ENCODE results near the gene ARHGAP27. TPM values are rescaled to one million over a fixed set of nuclear protein-coding genes. Genes with fewer than 3 reads are reported as not detected.
A peak's percentile ranks its signal among the peaks of the same experiment; 100 is the strongest.

The ARHGAP27 gene
- polyA plus RNA-seq, 3 donors, result 47.2 to 315 (median 55.0) TPM

DNA sequence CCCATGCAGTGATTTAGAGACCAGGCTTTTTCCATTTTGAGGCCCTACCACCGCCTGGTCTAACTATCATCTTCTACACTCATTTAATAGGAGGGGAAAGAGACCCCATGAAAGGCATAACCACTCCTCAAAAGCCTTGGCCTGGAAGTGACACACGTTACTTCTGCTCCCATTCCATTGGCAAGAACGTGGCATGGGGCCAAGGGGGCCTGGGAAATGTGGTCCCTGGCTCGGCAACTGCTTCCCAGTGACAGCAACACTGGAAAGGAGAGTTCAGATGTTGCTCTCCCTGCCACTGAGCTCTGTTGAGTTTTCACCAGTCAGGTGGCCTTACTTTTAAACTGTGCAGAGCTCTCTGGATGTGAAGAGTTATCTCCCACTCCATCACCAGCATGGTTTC, 70.7 kb downstream of the ARHGAP27 start:
- Mint-ChIP-seq H3K27me3 (ENCODE audit: low read depth in 3 of 3) (peaks cover 10 to 27% (median 20%) of the 10 kb centered on the region in 3 donors), H3K27ac (peak overlapping the region in 1 of 7 donors; percentile 9), H3K4me1 (peaks cover 5% of the 10 kb centered on the region), H3K4me3 (no peak overlapping the region), H3K9me3 (peaks cover 2 to 10% (median 3%) of the 10 kb centered on the region in 7 donors), H3K36me3 (no peaks in the 10 kb centered on the region)
- Histone ChIP-seq H3K9ac (ENCODE audit: insufficient read depth, low read length, poor library complexity, severe bottlenecking) (no peak overlapping the region), H3K9me3 (replicated peaks in 1 of 2; ENCODE audit: control insufficient read depth in 1 of 2, insufficient read depth in 1 of 2, low read length in 2 of 2) (no peaks in the 10 kb centered on the region), H3K36me3 (replicated peaks in 1 of 2; ENCODE audit: control insufficient read depth in 1 of 2, insufficient read depth in 2 of 2, low read length in 2 of 2) (no peaks in the 10 kb centered on the region), H3K79me2 (ENCODE audit: insufficient read depth, low read length) (no peaks in the 10 kb centered on the region), H3K4me2 (replicated peaks; ENCODE audit: extremely low read depth, low read length, poor library complexity, severe bottlenecking) (no peak overlapping the region), H3K4me3 (replicated peaks in 1 of 3; ENCODE audit: low read depth in 2 of 3, low read length in 3 of 3) (no peak overlapping the region), H3K27ac (ENCODE audit: low read depth in 1 of 2, low read length in 2 of 2) (no peak overlapping the region), H4K20me1 (ENCODE audit: insufficient read depth, low read length) (no peaks in the 10 kb centered on the region), H3K4me1 (ENCODE audit: control insufficient read depth in 1 of 2, insufficient read depth in 2 of 2, low read length in 2 of 2) (no peaks in the 10 kb centered on the region), H3K27me3 (ENCODE audit: control insufficient read depth in 2 of 2, insufficient read depth in 2 of 2, low read length in 2 of 2) (no peaks in the 10 kb centered on the region), H2AFZ (ENCODE audit: insufficient read depth, low read depth, low read length, poor library complexity, severe bottlenecking) (no peak overlapping the region)
- intact Hi-C loops (cut with micrococcal nuclease), result no loop called here
- no peak for DNase-seq
- TF ChIP-seq, protein P1, sequence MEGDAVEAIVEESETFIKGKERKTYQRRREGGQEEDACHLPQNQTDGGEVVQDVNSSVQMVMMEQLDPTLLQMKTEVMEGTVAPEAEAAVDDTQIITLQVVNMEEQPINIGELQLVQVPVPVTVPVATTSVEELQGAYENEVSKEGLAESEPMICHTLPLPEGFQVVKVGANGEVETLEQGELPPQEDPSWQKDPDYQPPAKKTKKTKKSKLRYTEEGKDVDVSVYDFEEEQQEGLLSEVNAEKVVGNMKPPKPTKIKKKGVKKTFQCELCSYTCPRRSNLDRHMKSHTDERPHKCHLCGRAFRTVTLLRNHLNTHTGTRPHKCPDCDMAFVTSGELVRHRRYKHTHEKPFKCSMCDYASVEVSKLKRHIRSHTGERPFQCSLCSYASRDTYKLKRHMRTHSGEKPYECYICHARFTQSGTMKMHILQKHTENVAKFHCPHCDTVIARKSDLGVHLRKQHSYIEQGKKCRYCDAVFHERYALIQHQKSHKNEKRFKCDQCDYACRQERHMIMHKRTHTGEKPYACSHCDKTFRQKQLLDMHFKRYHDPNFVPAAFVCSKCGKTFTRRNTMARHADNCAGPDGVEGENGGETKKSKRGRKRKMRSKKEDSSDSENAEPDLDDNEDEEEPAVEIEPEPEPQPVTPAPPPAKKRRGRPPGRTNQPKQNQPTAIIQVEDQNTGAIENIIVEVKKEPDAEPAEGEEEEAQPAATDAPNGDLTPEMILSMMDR (IDR thresholded peaks at IDR 0.05), result no peak
- WGBS (ENCODE audit: insufficient coverage), result 84% methylated on average over 3 of the region's 4 CpGs

DNA sequence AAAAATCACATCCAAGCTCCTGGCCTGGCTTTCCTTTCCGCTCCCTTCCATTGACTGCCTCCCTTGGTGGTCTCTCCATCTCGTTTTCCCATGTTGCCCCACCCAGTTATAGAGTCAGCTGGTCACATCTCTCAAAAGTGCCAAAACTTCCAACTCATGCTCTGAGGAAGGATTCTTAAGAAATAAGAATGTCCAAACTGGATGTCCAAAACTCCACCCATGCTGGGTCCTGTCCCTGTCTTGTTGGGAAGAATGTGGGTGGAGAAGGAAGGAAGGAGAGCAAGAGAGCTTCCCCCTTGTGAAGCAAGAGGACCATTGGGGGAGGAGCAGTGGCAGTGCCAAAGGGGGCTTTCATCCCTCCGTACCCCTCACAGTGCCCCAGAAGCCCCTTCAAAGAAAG, 71.2 kb downstream of the ARHGAP27 start:
- Mint-ChIP-seq H3K36me3 (no peaks in the 10 kb centered on the region), H3K27ac (peak overlapping the region in 1 of 7 donors; percentile 82), H3K9me3 (peaks cover 2 to 10% (median 3%) of the 10 kb centered on the region in 7 donors), H3K4me1 (peaks cover 5% of the 10 kb centered on the region), H3K27me3 (ENCODE audit: low read depth in 3 of 3) (peaks cover 10 to 27% (median 20%) of the 10 kb centered on the region in 3 donors), H3K4me3 (peak overlapping the region in 1 of 2 donors; percentile 54)
- Histone ChIP-seq H3K9me3 (replicated peaks in 1 of 2; ENCODE audit: control insufficient read depth in 1 of 2, insufficient read depth in 1 of 2, low read length in 2 of 2) (no peaks in the 10 kb centered on the region), H2AFZ (ENCODE audit: insufficient read depth, low read depth, low read length, poor library complexity, severe bottlenecking) (no peak overlapping the region), H3K27ac (ENCODE audit: low read depth in 1 of 2, low read length in 2 of 2) (no peak overlapping the region), H3K4me1 (ENCODE audit: control insufficient read depth in 1 of 2, insufficient read depth in 2 of 2, low read length in 2 of 2) (no peaks in the 10 kb centered on the region), H3K9ac (ENCODE audit: insufficient read depth, low read length, poor library complexity, severe bottlenecking) (no peak overlapping the region), H3K4me2 (replicated peaks; ENCODE audit: extremely low read depth, low read length, poor library complexity, severe bottlenecking) (no peak overlapping the region), H3K79me2 (ENCODE audit: insufficient read depth, low read length) (no peaks in the 10 kb centered on the region), H3K4me3 (replicated peaks in 1 of 3; ENCODE audit: low read depth in 2 of 3, low read length in 3 of 3) (no peak overlapping the region), H4K20me1 (ENCODE audit: insufficient read depth, low read length) (no peaks in the 10 kb centered on the region), H3K36me3 (replicated peaks in 1 of 2; ENCODE audit: control insufficient read depth in 1 of 2, insufficient read depth in 2 of 2, low read length in 2 of 2) (no peaks in the 10 kb centered on the region), H3K27me3 (ENCODE audit: control insufficient read depth in 2 of 2, insufficient read depth in 2 of 2, low read length in 2 of 2) (no peaks in the 10 kb centered on the region)
- TF ChIP-seq, protein P1 (IDR thresholded peaks at IDR 0.05), result no peak
- DNase-seq, result no peak
- 100% methylated on average over 2 of the region's 3 CpGs for WGBS (ENCODE audit: insufficient coverage)
- intact Hi-C loops (cut with micrococcal nuclease), result no loop called here
